Midbrain (tissue), 1 donor: ENCODE measurements around the gene ZNF516.

ENCODE experiments used
- DNase-seq: peaks from one replicate; lab custom pipeline; 2025; lab: John Stamatoyannopoulos, UW

The ZNF516 gene

DNA sequence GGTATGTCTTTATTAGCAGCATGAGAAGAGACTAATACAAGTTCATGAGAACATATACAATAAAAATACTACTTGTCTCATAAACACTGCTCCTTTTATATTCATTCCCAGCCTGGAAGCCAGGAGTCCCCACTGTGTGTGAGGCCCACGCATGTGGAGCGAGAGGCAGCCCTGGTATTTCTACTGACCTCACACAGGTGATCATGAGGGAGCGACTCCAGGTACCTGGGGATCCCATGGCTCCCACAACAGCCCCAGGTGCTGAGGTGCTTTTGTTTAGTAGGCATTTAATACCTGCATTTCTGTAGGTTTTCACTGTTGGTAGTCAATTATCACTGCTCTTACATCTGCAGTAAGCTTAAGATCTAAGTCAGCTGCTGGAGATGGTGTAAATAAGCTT lies 75.2 kb downstream of the ZNF516 start:
- no peak for DNase-seq

DNA sequence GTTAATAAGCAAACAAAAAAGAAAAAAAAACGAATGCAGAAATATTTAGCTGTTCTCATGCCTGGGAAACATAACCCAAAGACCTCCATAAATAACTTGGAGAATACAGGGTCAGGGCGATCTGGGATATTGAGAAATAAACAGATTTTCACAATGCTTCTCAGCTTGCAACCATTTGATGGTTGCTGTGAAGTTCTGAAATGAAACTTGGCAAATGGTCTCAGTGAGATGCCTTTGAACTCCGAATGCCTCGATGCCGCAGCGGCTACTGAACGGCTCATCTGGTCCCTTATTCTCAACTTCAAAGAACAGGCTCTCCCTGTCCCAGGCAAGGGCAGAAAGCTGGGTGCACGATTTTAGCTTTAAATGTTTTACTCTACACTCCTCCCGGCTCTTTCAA lies 78.1 kb downstream of the ZNF516 start:
- DNase-seq = no peak

DNA sequence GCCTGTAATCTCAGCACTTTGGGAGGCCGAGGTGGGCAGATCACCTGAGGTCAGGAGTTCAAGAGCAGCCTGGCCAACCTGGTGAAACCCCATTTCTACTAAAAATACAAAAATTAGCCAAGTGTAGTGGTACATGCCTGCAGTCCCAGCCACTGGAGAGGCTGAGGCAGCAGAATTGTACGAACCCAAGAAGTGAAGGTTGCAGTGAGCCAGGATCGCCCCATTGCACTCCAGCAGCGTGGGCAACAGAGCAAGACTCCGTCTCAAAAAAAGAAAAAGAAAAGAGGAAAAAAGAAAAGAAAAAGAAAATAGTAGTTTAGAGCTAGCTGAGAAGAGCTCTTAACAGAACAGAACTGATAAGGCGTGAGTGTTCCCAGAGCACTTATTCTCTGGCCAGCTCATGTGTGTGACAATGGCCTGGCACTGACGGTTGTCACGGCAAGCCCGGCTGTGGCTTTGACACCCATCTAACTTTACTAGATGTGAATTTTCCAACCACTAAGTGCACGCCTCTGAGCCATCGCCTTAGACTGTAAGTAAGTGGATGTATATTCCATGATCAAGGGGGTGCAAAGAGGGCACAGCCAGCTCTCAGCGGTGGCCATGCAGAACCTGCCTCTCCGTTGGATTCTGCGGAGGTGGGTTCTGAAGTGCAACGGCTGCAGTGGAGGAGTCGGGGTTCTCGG lies 80.0 kb downstream of the ZNF516 start:
- no peak for DNase-seq

DNA sequence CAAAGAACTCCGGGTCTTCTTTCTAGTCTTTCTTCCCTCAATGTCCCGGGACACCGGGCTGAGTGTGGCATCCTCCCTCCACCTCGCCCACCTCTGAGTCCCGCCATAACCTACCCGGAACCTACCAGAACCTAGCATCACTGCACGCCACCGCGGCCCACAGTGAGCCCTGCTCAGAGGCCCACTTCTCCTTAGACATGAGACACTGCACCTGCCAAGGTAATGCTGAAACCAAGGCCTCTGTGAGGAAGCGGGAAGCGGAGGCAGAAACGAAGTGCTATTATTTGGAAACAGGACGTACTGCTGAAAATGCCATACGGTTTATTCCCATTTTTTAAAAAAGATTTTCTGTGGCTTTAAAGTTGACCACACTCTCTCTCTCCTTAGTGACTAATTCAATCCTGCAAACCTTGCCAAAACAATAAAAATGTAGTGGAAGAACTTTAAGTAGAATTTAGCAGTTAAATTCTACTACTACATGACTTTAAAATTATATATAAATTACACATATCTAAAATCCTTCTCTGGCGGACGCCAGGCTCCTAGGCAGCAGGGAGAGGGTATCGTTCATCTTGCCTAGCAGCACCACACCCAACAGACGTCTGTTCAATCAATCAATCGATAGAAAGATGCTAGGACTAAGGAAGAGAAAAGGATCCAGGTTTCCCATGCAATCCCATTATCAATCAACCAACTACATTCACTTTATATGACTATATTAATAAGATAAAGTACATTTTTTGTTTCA lies 82.0 kb downstream of the ZNF516 start:
- no peak for DNase-seq

DNA sequence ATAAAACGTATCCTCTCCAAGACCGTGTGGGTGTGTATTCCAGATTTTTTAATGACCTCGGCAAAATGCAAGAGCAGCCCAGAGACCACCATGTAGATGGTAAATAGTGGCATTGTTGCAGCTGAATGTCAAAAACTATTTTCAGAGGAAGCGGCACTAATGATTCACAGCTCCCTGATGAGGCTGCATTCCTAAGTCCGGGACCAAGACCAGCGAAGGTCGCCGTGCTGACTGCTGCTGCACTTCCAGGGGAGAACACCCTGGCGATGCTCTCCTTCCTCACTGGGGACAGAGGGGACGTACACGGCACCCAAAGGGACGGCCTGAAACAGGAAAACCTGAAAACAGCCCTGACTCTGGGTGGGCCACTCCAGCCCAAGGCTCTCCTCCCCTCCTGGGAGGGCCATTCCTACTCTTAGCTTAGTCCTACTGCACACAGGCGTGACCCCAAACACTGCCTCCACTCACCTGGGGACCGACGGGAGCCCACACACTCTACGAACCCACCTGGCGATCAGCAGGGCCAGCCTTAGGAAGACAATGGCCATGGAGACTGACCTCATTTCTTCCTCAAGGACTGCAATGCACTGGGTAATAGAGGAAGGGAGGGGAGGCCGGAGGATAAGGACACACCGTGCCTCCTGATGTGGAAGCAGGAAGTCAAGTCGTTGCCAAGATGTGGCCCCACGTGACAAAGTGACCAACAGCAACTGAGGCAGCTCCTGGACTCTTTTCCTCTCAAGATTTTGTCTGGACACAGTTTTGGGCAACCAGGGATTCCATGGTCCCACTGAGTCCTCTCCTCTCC lies 82.8 kb downstream of the ZNF516 start:
- DNase-seq = no peak

DNA sequence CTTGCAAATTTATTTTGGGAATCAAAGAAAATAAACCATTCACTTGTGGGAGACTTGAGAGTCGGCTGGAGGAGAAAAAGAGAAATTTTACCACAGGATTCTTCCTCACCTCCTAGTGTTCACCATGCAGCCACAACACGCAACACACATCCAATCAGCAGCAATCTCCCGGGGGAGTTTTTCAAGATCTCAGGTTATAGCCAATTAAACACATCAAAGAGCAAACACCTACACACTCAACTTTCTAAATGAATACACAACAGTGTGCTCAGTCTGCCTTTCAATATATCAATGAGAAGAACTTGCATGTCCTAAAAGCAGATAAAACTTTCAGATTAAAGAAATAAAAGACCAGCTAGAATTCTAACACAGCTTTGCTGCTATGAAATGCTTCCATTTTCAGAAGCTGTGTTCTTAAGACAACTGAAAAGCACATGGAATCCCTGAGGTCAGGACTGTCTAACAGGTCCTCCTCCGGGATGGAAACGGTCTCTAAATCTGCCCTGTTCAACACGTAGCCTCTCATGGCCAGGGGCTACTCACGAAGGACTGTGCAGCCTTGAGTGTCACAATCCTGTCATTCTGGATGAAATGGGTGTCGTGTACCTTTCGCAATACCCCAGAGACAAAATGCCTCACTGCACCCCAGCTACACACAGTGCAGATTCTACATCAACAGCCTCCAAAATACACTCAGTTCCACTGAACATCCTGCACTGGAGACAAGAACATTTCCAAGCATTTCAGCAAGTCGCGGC lies 84.2 kb downstream of the ZNF516 start:
- DNase-seq = no peak

DNA sequence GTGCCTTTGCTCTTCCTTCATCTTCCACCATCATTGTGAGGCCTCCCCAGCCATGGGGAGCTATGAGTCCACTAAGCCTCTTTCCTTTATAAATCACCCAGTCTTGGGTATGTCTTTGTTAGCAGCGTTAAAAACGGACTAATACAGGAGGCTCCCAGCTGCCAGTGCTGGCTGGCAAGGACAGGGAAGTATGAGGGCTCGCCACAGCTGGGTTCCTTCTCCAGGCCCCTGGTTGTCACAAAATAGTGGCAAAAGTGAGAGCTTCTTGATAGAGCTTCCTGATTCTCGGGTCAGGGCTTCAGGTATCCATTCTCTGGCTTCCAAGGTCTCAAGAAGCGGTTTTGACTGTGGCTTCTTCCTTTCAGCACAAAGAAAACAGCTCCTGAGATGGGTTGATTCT lies 85.0 kb downstream of the ZNF516 start:
- no peak for DNase-seq

DNA sequence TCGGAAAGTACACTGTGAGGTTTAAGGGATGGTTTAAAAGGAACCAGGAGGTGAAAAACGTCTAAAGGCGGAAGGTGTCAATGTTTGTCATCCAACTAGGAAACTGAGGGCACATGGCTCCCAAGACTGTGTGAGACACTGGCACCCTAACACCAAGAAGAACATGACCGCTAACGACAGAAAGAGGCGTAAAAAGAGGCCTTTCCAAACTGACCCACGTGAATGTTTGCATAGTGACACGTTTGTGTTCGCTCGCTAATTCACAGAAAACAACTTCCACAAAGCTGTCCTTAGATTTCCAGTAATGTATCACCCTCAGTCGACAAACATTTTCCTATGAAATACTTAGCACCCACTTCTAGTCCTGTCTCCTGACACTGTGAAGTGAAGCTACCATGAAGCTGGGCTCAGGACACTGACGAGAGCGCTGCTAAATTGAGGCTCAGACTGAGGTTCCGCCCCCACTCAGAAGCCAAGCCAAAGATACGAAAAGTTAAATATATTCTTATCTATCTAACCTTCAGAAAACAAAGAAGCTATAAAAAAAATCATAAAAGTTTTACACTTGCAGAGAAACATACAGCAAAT lies 86.5 kb downstream of the ZNF516 start:
- DNase-seq = no peak

DNA sequence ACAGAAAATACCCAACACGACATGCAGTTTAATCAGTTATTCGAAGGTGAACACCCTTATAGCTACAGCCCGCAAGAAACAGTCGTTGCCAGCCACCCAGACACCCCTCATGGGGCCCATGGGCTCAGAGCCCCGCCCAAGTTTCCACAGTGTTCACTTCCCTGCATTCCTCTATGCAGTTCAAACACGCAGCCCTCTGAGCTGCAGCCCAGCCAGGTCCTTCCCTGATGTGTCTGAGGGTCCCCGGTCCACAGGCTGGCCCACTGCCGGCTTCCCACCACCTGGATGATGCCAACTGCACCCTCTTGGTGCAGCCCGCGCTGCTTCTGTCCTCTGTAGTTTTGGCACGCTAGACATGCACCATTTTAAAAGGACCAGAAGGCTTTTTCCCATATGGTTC lies 87.4 kb downstream of the ZNF516 start:
- no peak for DNase-seq

DNA sequence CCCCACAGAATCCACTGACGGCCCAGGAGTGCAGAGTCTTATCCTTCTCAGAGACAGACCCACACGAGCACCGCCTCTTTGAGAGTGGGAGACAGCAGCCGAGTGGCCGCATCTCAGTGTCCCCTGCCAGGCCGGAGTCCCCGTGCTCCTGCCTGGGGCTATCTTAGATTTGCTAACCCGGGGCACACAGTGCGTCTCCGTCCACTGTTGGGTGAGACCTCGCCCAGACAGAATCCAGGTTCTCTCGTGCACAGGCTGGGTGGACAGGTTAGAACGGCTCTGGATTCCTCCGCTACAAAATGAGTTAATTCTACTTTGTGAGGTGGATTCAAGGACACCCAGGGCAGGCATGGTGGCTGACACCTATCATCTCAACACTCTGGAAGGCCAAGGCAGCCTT lies 88.3 kb downstream of the ZNF516 start:
- DNase-seq = no peak

DNA sequence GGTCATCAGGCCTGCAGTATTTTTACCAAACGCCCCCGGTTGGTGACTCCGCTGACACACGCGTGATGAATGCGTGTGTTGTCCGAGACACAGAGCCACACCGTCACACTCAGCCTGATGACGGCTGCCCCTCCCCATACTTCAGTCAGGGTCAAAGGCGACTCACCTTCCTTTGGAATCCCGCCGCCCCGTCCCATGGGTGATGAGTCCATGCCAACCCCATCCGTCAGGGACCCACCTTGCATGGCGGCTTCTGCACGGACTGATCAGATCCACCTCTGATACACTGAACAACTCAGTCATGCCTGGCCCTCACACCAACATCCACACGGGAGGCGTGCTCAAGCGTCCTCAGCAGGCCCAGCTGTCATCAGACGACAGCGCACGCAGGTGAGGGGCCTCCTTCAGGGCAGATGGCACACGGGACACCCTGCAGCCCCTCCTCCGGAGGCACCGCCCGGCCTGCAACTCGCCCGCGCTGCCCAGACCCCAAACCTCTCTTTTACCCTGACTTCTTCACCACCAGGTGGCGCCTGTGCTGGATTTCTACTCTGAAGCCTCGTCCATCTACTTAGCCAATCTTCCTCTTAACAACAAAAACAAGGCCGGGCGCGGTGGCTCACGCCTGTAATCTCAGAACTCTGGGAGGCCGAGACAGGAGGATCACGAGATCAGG lies 89.2 kb downstream of the ZNF516 start:
- DNase-seq = no peak

DNA sequence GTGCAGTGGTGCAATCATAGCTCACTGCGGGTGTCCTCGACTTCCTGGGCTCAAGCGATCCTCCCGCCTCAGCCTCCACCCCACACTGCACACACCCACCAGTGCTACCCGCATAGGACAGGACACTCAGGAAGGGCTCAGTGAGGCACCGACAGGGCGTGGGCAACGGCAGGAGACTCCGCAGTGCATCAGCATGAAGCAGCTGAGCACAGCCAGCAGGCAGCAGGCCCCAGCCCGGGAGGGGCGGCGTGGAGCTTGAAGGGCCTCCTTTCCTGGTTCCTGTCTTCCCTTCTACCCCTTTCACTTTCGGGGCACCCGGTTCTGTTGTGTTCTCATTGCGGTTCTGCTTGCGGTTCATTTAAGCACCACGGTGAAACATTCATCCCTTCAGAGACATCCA lies 89.8 kb downstream of the ZNF516 start:
- DNase-seq = no peak

DNA sequence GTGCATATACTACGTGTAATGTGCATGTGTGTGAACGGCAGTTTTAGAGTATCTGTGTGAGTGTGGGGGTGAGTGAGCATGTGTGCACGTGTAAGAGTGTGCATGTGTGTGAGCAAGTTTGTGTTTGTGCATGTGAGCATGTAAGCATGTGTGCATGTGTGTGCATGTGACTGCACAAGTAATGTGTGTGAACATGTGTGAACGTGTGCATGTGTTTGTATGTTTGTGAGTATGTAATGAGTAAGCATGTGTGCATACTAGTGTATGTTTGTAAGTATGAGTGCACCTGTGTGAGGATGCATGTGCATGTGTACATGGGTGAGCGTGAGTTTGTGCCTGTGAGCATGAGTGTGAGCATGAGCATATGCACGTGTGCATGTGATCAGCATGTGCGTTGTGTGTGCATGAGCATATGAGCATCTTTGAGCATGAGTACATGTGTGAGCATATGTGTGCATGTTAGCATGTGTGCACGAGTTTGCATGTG lies 90.7 kb downstream of the ZNF516 start:
- no peak for DNase-seq

DNA sequence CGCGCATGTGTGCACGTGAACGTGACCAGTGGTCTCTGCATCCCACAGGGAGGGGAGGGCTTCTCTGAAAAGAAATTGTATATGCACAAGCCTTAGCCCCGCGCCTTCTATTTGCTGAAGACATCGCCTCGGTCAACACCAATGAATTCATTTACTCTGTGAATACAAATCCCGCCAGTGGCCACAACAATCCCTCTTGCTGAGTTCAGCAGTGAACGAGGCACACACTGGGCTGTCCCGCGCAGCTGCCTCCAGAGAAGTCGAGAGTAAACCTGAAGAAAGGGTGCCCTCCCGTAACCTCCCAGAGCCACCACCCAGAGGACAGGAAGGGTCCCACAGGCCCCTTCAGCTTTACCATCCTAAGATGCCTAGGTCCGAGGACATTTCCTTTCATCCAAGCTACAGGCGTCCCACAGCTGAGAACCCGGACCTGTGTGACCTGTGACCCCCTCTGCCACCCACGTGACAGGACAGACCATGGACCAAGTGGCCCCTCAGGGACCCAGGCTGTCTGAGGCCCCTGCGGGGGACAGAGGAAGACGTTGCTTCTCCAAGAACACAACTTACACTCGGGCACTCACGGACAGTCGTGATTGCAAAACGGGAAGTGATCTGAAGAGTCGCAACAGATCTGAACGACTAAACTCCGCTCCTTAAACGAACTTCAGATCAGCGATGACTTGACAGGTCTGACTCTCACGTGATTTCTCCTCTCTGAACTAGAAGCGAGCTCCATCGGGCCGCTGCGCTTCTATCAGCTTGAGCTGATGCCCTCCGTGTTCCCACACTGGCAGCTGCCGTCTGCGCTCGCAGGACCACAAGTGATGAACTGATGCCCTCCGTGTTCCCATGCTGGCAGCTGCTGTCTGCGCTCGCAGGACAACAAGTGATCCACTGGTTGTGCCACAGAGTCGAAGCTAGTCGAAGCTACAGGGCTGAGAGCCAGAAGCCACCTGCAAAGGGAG lies 92.7 kb downstream of the ZNF516 start:
- no peak for DNase-seq

DNA sequence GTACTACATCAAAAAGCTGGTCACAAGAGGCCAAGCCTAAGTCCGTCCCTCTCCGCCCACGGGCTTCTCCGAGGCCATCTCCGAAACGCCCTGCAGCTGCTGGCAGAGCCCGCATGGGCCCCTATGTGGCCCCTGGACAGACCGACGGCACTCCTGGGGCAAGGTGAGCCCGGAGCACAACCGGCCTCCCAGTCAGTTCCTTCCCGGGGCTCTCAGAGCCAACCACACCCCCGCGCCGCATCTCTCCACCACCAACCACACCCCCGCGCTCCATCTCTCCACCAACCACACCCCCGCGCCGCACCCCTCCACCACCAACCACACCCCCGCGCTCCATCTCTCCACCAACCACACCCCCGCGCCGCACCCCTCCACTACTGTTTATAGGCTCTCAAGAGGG lies 93.5 kb downstream of the ZNF516 start:
- DNase-seq = no peak

DNA sequence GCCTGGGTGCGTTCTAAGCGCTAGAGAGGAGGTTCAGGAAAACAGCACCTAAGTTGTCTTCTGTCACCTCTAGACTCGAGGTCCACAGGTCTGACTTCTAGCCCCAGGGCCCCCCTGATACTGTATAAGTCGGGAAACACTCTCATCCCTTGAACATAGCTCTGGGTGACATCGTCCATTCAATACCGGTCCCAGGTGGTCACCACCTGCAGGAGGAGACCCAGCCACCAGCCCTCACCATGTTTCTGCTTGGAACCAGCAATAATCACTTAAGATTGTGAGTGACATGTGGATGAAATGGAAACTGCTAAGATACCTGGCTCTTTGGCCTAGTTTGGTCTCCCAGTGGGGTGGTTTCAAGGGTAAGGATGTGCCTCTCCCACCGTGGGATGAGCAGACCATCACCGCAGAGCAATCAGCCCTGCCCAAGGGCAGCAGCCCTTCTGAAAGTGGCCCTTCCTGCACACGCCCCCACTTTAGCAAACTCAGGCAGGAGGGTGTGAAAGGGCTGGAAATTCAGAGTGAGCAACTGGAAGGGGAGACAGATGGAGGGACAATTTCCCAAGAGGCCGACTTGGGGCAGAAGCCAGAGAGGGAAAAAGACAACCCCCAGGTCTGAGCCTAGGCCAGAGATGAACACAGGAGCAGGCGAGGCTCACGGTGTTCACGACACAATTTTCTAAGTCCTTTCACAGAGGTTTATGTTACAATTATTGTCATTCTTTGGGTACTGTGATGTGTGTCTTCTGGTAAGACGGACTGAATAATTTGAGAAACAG lies 95.2 kb downstream of the ZNF516 start:
- no peak for DNase-seq

DNA sequence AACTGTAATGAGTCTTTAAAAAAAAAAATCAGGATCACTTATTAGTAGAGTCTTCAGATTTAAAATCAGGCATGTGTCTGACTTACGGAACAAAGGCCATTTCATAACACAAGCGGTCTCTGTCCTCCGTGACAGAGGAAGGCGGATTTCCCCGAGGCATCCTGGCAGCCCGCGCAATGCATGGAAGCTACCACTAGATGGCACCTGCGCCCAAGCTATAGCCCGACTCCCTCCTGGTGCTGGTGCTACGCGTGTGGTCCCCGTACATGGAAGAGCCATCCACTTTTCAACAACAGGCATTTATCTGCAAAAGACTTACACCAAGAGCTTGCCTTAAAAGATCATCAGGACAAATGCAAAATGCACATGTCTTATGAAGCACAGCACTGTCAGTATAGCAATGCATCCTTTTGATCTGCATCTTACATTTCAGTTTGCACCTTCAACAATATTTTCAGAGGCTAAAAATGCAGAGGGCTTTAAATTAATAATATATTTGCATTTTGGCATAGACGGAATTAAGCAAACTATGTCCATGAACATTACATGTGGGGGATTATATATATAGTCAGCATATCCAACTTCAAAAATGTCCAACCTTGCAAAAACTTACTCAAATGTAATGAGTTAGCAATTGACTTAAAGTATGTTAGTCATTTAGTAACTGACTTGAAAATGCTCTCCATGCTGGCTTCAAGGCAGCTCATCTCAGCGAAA lies 96.0 kb downstream of the ZNF516 start:
- DNase-seq = peak; percentile 92

DNA sequence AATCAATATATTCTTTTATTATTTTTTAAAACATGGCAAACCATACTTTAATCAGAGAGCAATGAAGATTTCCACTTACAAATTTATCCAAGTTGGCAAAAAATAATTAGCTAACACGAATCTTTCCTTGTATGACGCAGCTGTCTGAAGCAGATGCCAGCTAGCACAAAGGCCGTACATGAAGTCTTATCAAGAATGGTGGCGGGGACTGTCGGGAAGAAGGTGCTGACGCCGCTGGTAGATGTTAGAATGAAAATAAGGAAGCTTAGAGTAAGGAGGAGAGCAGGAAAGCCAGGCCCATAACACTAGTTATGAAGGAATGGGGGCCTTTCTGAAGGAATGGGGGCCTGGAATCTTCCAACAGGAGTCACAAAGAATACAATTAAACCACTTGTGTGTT lies 96.7 kb downstream of the ZNF516 start:
- no peak for DNase-seq
